Measurements from ENCODE around the gene ITPR1.

- no peak for TF ChIP-seq CTCF (IDR thresholded peaks at IDR 0.05)
- TF ChIP-seq POLR2A (IDR thresholded peaks at IDR 0.05): no peak
Measured at GRCh38 chr3:4596612-4597011, 103.5 kb downstream of the ITPR1 start.

Data from heart left ventricle (tissue), 13 donors.